ENCODE measurements around the gene CAMK1G. TPM values are rescaled to one million over a fixed set of nuclear protein-coding genes. Genes with fewer than 3 reads are reported as not detected.

Gene CAMK1G
- total RNA-seq, 2 donors from 2014 or later: 0.18 to 1.6 TPM

DNA sequence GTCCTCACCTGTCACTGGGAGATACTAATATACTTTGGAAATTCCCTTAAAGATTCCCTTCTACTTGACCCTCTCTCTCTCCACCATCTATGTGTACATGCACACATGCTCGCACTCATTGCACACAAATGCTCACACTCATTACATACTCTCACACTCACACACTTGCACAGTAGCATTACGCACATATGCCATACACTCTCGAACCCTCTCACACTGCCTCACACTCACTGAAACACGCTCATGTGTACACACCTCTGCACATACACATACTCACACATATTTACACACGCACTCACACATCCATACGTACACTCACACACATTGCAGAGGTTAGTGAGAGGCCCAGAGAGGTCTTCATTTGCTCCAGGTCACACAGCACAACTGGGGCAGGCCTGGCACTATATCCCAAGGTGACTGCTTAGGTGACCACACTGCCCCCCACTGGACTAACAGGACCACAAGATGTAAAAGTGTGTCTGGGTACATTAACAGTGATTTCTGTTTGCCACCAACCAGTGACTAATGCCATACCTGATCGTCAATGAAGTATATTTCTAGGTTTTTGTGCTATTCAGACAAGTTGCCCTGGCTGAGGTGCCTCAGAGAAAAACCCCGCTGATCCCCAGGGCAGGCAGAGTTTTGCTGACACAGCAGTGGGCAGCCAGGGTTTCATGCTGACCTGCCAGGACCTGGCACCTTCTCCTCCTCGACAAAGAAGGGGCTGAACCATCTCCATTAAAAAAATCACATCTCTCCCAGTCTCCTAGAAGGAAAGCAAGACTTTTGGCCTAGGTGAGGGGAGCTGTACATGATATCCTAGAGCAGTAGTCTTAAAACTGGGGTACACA, 28.5 kb upstream of the CAMK1G start:
- TF ChIP-seq POLR2AphosphoS5 (IDR thresholded peaks at IDR 0.05) (no peak), POLR2A (IDR thresholded peaks at IDR 0.05) (no peak)
- TF ChIP-seq, protein P1, sequence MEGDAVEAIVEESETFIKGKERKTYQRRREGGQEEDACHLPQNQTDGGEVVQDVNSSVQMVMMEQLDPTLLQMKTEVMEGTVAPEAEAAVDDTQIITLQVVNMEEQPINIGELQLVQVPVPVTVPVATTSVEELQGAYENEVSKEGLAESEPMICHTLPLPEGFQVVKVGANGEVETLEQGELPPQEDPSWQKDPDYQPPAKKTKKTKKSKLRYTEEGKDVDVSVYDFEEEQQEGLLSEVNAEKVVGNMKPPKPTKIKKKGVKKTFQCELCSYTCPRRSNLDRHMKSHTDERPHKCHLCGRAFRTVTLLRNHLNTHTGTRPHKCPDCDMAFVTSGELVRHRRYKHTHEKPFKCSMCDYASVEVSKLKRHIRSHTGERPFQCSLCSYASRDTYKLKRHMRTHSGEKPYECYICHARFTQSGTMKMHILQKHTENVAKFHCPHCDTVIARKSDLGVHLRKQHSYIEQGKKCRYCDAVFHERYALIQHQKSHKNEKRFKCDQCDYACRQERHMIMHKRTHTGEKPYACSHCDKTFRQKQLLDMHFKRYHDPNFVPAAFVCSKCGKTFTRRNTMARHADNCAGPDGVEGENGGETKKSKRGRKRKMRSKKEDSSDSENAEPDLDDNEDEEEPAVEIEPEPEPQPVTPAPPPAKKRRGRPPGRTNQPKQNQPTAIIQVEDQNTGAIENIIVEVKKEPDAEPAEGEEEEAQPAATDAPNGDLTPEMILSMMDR (IDR thresholded peaks at IDR 0.05): no peak
- no peak overlapping the region for H3K27ac ChIP-seq
- H3K27me3 ChIP-seq (replicated peaks; ENCODE audit: insufficient read depth): no peaks in the 10 kb centered on the region
- no peaks in the 10 kb centered on the region for H3K9me3 ChIP-seq
- no peaks in the 10 kb centered on the region for H3K36me3 ChIP-seq
- WGBS: 94% methylated on average over 9 of the region's 9 CpGs
- no peak for DNase-seq (ENCODE audit: low spot score)
- no peaks in the 10 kb centered on the region for H3K4me1 ChIP-seq (replicated peaks)
- intact Hi-C loops (cut with DNase I): no loop called here
- no peak overlapping the region for H3K4me3 ChIP-seq

DNA sequence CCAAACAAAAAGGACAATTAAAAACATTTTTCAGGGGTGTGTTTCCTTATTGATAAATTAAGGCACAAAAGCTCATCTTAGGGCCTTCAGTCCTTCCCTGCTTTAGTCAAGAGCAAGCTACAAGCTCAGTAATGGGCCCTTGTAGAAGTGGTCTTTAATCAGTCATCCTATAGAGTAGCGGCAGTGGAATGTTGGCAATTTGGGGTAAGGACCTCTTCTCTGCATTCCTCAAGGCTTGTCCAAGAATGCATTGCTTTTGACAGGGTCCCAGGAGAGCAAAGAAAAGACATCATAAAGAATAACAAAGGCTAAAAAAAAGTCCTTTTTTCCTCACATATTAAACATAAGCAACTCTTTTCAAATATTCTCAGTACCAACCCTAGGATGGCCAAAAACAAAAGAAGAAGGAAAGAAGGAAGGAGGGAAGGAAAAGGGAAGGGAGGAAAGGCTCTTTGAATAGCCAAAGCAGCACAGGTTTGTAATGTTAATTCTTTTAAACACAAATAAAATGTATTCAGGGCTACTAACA, 27.3 kb upstream of the CAMK1G start:
- no peak overlapping the region for H3K4me3 ChIP-seq
- H3K4me1 ChIP-seq (replicated peaks): no peaks in the 10 kb centered on the region
- no peaks in the 10 kb centered on the region for H3K27me3 ChIP-seq (replicated peaks; ENCODE audit: insufficient read depth)
- 59% methylated on average over 1 of the region's 1 CpG for WGBS
- no peak for TF ChIP-seq POLR2AphosphoS5 (IDR thresholded peaks at IDR 0.05)
- DNase-seq (ENCODE audit: low spot score): no peak
- no peaks in the 10 kb centered on the region for H3K36me3 ChIP-seq
- H3K27ac ChIP-seq: no peak overlapping the region
- intact Hi-C loops (cut with DNase I): no loop called here
- H3K9me3 ChIP-seq: no peaks in the 10 kb centered on the region

DNA sequence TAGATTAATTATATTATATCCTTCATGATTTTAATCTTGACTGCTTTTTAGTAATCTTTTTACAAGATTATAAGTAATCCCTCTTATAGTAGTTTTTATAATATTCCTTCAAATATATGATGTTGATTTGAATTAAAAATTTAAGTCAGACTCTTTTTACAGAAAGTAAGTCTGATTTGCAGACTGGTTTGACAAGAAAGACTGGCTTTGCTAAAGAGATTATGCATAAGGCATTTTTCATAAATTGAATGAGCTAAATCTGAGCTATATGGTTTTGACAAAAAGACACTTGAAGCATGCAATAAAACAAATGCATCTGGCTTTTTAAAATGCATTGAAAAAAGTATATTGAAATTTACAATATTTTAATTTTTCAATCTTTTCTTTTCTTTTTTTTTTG, 26.3 kb upstream of the CAMK1G start:
- Histone ChIP-seq H3K27me3 (replicated peaks; ENCODE audit: insufficient read depth) (no peaks in the 10 kb centered on the region), H3K27ac (no peak overlapping the region), H3K9me3 (no peaks in the 10 kb centered on the region), H3K4me1 (replicated peaks) (no peaks in the 10 kb centered on the region), H3K4me3 (no peak overlapping the region), H3K36me3 (no peaks in the 10 kb centered on the region)
- DNase-seq (ENCODE audit: low spot score): no peak
- TF ChIP-seq POLR2A (IDR thresholded peaks at IDR 0.05) (no peak), POLR2AphosphoS5 (IDR thresholded peaks at IDR 0.05) (no peak)
- TF ChIP-seq, protein P1 (IDR thresholded peaks at IDR 0.05): no peak
- intact Hi-C loops (cut with DNase I): no loop called here

DNA sequence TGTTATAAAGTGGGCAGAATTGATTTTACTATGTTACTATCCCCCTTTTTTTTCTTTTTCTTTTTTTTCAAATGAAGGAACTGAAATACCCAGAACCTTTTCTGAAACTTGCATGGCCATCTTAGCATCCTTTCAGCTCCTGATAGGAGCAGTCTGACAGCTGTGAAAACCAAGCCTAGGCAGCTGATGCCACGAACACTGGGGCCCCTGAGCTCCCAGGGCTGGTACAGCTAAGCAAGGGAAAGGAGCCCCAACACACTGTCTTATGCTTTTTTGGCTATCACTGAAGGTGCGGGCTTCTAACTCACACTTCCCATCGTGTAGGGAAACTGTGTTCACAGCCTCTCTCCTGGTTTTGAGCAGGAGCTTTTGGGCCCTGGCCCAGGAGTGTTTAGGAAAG, 23.0 kb upstream of the CAMK1G start:
- Histone ChIP-seq H3K27ac (no peak overlapping the region), H3K4me1 (replicated peaks) (no peaks in the 10 kb centered on the region), H3K36me3 (no peaks in the 10 kb centered on the region), H3K4me3 (no peak overlapping the region), H3K9me3 (no peaks in the 10 kb centered on the region), H3K27me3 (replicated peaks; ENCODE audit: insufficient read depth) (no peaks in the 10 kb centered on the region)
- intact Hi-C loops (cut with DNase I): no loop called here
- TF ChIP-seq, protein P1 (IDR thresholded peaks at IDR 0.05): no peak
- no peak for TF ChIP-seq POLR2A (IDR thresholded peaks at IDR 0.05)
- no peak for TF ChIP-seq POLR2AphosphoS5 (IDR thresholded peaks at IDR 0.05)
- WGBS: 82% methylated on average over 3 of the region's 3 CpGs
- no peak for DNase-seq (ENCODE audit: low spot score)

DNA sequence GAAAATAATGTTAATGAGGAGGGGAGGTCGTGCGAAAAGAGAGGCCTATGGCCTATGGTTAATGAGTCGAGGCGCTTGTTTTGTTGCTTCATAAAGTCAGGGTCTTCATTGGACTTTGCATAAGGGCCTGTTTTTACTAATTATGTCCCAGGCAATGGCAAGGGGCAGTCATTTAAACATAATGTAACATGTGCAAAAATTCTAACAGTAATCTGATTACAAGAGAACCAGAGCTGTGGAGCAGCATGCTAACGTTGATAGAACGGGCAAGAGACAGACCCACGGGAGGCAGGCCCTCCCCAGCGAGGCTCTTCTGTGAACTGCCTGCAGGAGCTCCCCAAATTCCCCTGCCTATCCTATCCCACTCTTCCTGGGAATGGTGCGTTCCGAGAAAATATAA, 22.6 kb upstream of the CAMK1G start:
- Histone ChIP-seq H3K36me3 (no peaks in the 10 kb centered on the region), H3K27ac (no peak overlapping the region), H3K4me1 (replicated peaks) (no peaks in the 10 kb centered on the region), H3K27me3 (replicated peaks; ENCODE audit: insufficient read depth) (no peaks in the 10 kb centered on the region), H3K4me3 (no peak overlapping the region), H3K9me3 (no peaks in the 10 kb centered on the region)
- TF ChIP-seq POLR2AphosphoS5 (IDR thresholded peaks at IDR 0.05): no peak
- no peak for TF ChIP-seq POLR2A (IDR thresholded peaks at IDR 0.05)
- TF ChIP-seq, protein P1 (IDR thresholded peaks at IDR 0.05): no peak
- 86% methylated on average over 10 of the region's 10 CpGs for WGBS
- no peak for DNase-seq (ENCODE audit: low spot score)
- intact Hi-C loops (cut with DNase I): no loop called here

Measured in prostate gland (tissue), 2 donors.